Motor neuron (in vitro differentiated cells): Measurements from ENCODE around the gene TMEM127. TPM values are rescaled to one million over a fixed set of nuclear protein-coding genes. Genes with fewer than 3 reads are reported as not detected.
"Not testable (repeated sequence)": the region's sequence is repeated elsewhere in the genome, so short reads cannot be mapped to it uniquely, and the experiment has no call there.

ENCODE experiments used
- ATAC-seq, 8 experiments: fragments of 200-7000 bp; cut with Tn5 transposase; replicated peaks in 6 of 8; 2 replicates each; pipeline ENCODE4 v1.8.0; 2021; ENCODE audit warnings: mild to moderate bottlenecking in 8 of 8, moderate library complexity in 8 of 8
- H3K27ac ChIP-seq, 2 donors: fragments of 250-450 bp; sonication (Bioruptor Pico); 2 replicates each; pipeline ENCODE4 v1.9.0; 2021; ENCODE audit warnings: antibody characterized with exemption in 2 of 2, mild to moderate bottlenecking in 2 of 2, moderate library complexity in 1 of 2
- H3K4me1 ChIP-seq, 2 donors: fragments of 250-450 bp; sonication (Bioruptor Pico); replicated peaks in 1 of 2; 2 replicates each; pipeline ENCODE4 v1.6.1; 2021; ENCODE audit warnings: antibody characterized with exemption in 2 of 2, mild to moderate bottlenecking in 2 of 2, moderate library complexity in 1 of 2
- H3K4me3 ChIP-seq, 5 donors: fragments of 250-450 bp; sonication (Bioruptor Pico); 2 replicates each; pipeline ENCODE4 v1.9.0; 2021; ENCODE audit warnings: antibody characterized with exemption in 5 of 5, mild to moderate bottlenecking in 5 of 5, moderate library complexity in 4 of 5
- WGBS, 10 experiments: fragments of 450-650 bp; shearing (Covaris generic); methylation state at CpG; one replicate each; pipeline ENCODE4 v1.0.0; 2022; 5-methylcytosine and 5-hydroxymethylcytosine counted together
- in situ Hi-C, 9 experiments: fragments of 400-800 bp; cut with MboI; loops; one replicate each; pipeline ENCODE4 v1.15.0; 2021; ENCODE audit warnings: low sequenced_read_pairs in 9 of 9, low pct_unique_long_range_greater_than_20kb in 2 of 9; ENCODE audit not compliant: unreplicated experiment in 9 of 9
- total RNA-seq, 8 experiments: library from RNA; unstranded; fragments of 300-600 nt; gene quantifications; 2 replicates each; pipeline versions ENCODE4 v1.2.3 to v1.2.4, GENCODE V29; 2022

TMEM127 gene, protein sequence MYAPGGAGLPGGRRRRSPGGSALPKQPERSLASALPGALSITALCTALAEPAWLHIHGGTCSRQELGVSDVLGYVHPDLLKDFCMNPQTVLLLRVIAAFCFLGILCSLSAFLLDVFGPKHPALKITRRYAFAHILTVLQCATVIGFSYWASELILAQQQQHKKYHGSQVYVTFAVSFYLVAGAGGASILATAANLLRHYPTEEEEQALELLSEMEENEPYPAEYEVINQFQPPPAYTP
- total RNA-seq = 10 to 100 TPM; 14.7 to 26.4 (median 19.7) TPM

- peak; percentile 88 to 96 (median 94) for ATAC-seq
- Histone ChIP-seq H3K4me3 (peak within 1 kb of the TSS; percentile 67 to 92 (median 90)), H3K27ac (peak within 1 kb of the TSS; percentile 69 to 85), H3K4me1 (peaks cover 12 to 18% of the 10 kb centered on the region in 2 donors)
- in situ Hi-C loops = loop anchor here in 1 of 9 experiments (25.0 kb wide), 1 partner anchor 254 kb away; no protein-coding TSS in a partner anchor
- 0% methylated on average over 1 to 7 of the region's 81 CpGs; no CpG with 5 or more reads in 4 of the 10 experiments for WGBS, 10 experiments
Measured at GRCh38 chr2:96265840-96266679, at the start of gene TMEM127, which contains the start of gene CIAO1. TSS of gene TMEM127 (minus strand) at chr2:96265997. CDS start at chr2:96265381, 616 bp downstream. TSS of gene CIAO1 (plus strand) at chr2:96266225. CDS start at chr2:96266351, 126 bp downstream.

GRCh38 chr2:96315005-96315399, 49.2 kb upstream of the TMEM127 start:
- Histone ChIP-seq H3K4me3 (no peak overlapping the region), H3K27ac (no peak overlapping the region), H3K4me1 (peaks cover 8 to 9% of the 10 kb centered on the region in 2 donors)
- in situ Hi-C loops = loop anchor here in 1 of 9 experiments (25.0 kb wide), 1 partner anchor 97 kb away; no protein-coding TSS in a partner anchor
- 30 to 100% (median 74%) methylated on average over 1 to 3 of the region's 3 CpGs; no CpG with 5 or more reads in 1 of the 10 experiments for WGBS, 10 experiments
- ATAC-seq = peak in 2 of 8 experiments; percentile 61 to 77

GRCh38 chr2:96308248-96308647, 42.5 kb upstream of the TMEM127 start:
- WGBS, 10 experiments = 40 to 100% (median 73%) methylated on average over 1 to 3 of the region's 5 CpGs; no CpG with 5 or more reads in 4 of the 10 experiments
- Histone ChIP-seq H3K4me1 (peaks cover 11 to 15% of the 10 kb centered on the region in 2 donors), H3K27ac (no peak overlapping the region), H3K4me3 (no peak overlapping the region)
- no peak for ATAC-seq
- in situ Hi-C loops = loop anchor here in 1 of 9 experiments (25.0 kb wide), 1 partner anchor 104 kb away; no protein-coding TSS in a partner anchor

DNA sequence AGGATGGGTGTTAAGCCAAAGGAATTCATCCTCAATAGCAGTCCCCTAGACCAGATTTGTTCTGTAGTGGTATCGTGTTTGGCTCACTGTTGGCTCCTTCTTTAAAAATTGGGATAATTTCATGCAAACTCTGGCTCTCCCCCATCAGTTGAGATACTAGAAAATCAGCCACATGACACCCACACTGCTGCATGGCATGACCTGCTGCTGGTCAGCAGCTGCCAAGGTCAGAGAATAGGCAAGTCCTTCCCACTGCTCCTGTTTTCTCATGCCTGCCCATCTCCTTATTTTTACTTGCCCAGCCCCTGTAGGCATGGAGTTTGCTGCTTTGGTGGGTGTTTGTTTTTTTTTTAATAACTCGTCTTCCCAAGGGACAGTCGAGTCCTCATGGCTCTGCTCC, 40.6 kb upstream of the TMEM127 start:
- Histone ChIP-seq H3K4me1 (peaks cover 11 to 15% of the 10 kb centered on the region in 2 donors), H3K27ac (peak overlapping the region in 1 of 2 donors; percentile 97), H3K4me3 (peak overlapping the region; percentile 57 to 99 (median 83))
- ATAC-seq = no peak
- WGBS, 10 experiments = 20 to 100% (median 57%) methylated on average over 1 to 2 of the region's 3 CpGs; no CpG with 5 or more reads in 3 of the 10 experiments
- in situ Hi-C loops = loop anchor here in 1 of 9 experiments (25.0 kb wide), 1 partner anchor 106 kb away; no protein-coding TSS in a partner anchor

GRCh38 chr2:96305979-96306308, 40.1 kb upstream of the TMEM127 start:
- peak in 1 of 8 experiments; percentile 3 for ATAC-seq
- H3K4me1 ChIP-seq = peaks cover 11 to 15% of the 10 kb centered on the region in 2 donors
- peak overlapping the region; percentile 57 to 99 (median 83) for H3K4me3 ChIP-seq
- in situ Hi-C loops = loop anchor here in 1 of 9 experiments (25.0 kb wide), 1 partner anchor 106 kb away; no protein-coding TSS in a partner anchor
- WGBS, 10 experiments = 7 to 60% (median 22%) methylated on average over 1 to 8 of the region's 9 CpGs; no CpG with 5 or more reads in 5 of the 10 experiments
- peak overlapping the region; percentile 84 to 97 for H3K27ac ChIP-seq

DNA sequence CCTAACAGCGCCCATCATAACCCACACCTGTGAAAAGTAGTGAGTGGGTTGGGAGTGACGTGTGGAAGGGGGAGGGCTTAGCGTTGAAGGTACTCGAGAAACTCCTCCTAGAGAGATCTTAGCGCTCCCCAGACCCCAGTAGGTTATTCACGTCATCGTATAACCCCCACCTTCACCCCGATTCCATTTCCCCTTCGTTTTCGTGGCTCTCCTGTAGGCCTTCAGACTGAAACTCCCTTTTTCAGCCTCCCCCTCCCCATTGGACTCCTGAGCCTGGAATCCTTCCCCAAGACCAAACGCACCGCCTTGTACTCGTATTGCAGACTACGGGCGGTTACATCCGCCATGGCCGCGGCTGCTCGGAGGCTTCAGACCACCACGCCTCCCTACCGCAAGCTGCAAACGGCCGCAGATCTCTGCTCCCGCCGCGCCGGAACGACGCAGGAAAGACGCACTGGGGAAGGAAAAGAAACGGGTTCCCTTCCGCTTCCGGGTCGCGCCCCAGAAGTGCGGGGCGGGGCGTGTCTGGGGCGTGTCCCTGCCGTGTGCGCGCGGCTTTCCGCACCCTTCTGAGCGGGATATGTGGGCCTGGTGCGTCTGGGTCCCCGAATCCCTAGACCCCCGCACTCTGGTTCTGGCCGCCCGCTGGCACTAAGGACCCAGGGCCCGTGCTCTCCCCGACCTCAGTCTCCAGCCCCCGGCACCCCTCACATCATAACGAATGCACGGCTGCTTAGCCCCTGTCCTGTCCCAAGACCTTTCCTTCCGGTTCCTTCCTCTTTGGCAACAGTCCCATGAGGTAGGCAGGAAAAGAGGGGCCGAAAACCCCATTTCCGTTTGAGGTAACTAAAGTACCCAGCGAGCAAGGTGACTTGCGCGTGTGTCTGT, 39.5 kb upstream of the TMEM127 start, which contains the start of gene SNRNP200:
SNRNP200 (minus strand) TSS at position 456 of the 888 bp plus-strand sequence; CDS start at position 347, 109 bp downstream.
- peak; percentile 95 to 99 (median 98) for ATAC-seq

DNA sequence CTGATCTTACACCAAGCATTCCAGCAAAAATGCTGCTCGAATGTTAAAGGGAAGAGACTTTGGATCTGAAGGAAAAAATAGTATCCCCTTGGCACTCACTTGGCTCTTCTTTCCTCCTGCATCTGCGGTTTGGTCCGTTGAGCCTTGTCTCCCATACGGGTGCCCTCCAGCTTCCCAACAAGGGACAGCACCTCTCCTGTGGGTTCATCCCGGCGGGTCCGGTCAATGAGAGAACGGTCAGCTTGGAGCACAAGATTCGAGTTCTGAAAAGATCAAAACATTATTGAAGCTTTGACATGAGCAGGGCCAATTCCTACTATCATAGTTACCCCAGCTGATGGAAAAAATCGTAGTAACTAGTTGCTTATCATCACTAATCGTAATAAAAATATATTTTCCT, 38.8 kb upstream of the TMEM127 start:
- 0 to 100% (median 43%) methylated on average over 1 to 11 of the region's 11 CpGs; no CpG with 5 or more reads in 1 of the 10 experiments for WGBS, 10 experiments
- Histone ChIP-seq H3K27ac (peak overlapping the region in 1 of 2 donors; percentile 97), H3K4me1 (peaks cover 11 to 15% of the 10 kb centered on the region in 2 donors), H3K4me3 (peak overlapping the region; percentile 57 to 99 (median 83))
- no peak for ATAC-seq
- in situ Hi-C loops = loop anchor here in 1 of 9 experiments (25.0 kb wide), 1 partner anchor 108 kb away; no protein-coding TSS in a partner anchor

More for the DNA sequence above, 39.5 kb upstream of the TMEM127 start, which contains the start of gene SNRNP200:
- Histone ChIP-seq H3K27ac (peak within 1 kb of the TSS; percentile 84 to 97), H3K4me3 (peak within 1 kb of the TSS; percentile 57 to 99 (median 83)), H3K4me1 (peaks cover 11 to 15% of the 10 kb centered on the region in 2 donors)
- in situ Hi-C loops = loop anchor here in 1 of 9 experiments (25.0 kb wide), 1 partner anchor 107 kb away; no protein-coding TSS in a partner anchor
- WGBS, 10 experiments = 0 to 4% (median 0%) methylated on average over 2 to 22 of the region's 61 CpGs; no CpG with 5 or more reads in 5 of the 10 experiments

- ATAC-seq = no peak
- Histone ChIP-seq H3K4me1 (peaks cover 11 to 15% of the 10 kb centered on the region in 2 donors), H3K4me3 (no peak overlapping the region), H3K27ac (no peak overlapping the region)
- 20 to 100% (median 86%) methylated on average over 1 of the region's 1 CpG; no CpG with 5 or more reads in 3 of the 10 experiments for WGBS, 10 experiments
- in situ Hi-C loops = loop anchor here in 1 of 9 experiments (25.0 kb wide), 1 partner anchor 110 kb away; no protein-coding TSS in a partner anchor
Measured at GRCh38 chr2:96301865-96302264, 36.1 kb upstream of the TMEM127 start.

- in situ Hi-C loops = no loop called here
- 22 to 100% (median 73%) methylated on average over 1 to 4 of the region's 5 CpGs; no CpG with 5 or more reads in 2 of the 10 experiments for WGBS, 10 experiments
- H3K27ac ChIP-seq = no peak overlapping the region
Measured at GRCh38 chr2:96296925-96297324, 31.1 kb upstream of the TMEM127 start.

DNA sequence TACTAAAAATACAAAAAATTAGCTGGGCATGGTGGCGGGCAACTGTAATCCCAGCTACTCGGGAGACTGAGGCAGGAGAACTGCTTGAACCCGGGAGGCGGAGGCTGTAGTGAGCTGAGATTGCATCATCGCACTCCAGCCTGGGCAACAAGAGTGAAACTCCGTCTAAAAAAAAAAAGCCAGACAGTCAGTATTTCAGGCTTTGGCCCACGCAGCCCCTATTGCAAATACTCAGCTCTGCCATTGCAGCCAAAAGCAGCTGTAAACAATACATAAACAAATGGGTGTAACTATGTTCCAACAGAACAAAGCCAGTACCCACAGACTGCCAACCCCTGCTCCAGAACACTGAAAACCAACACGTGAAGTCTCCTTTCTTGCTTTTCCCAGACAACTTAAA, 28.5 kb upstream of the TMEM127 start:
- 21 to 100% (median 87%) methylated on average over 2 to 6 of the region's 8 CpGs; no CpG with 5 or more reads in 2 of the 10 experiments for WGBS, 10 experiments

More at GRCh38 chr2:96296925-96297324, 31.1 kb upstream of the TMEM127 start:
- Histone ChIP-seq H3K4me3 (no peak overlapping the region), H3K4me1 (no peaks in the 10 kb centered on the region)
- ATAC-seq = no peak

GRCh38 chr2:96291751-96292150, 26.0 kb upstream of the TMEM127 start:
- Histone ChIP-seq H3K4me3 (no peak overlapping the region), H3K27ac (no peak overlapping the region), H3K4me1 (no peaks in the 10 kb centered on the region)
- WGBS, 10 experiments = 83 to 100% (median 89%) methylated on average over 1 to 3 of the region's 5 CpGs; no CpG with 5 or more reads in 7 of the 10 experiments
- in situ Hi-C loops = no loop called here
- no peak for ATAC-seq

More for the DNA sequence above, 28.5 kb upstream of the TMEM127 start:
- H3K4me1 ChIP-seq, H3K27ac ChIP-seq, in situ Hi-C loops, H3K4me3 ChIP-seq, ATAC-seq: not testable (repeated sequence)
